ENCODE data around the gene BHLHE23. TPM values are rescaled to one million over a fixed set of nuclear protein-coding genes. Genes with fewer than 3 reads are reported as not detected.
A peak's percentile ranks its signal among the peaks of the same experiment; 100 is the strongest.

The BHLHE23 gene
- total RNA-seq, result 1.3 TPM

- DNase-seq (ENCODE audit: low read depth in 2 of 3, low spot score in 2 of 3), result peak in 2 of 3 donors; percentile 50 to 61
These were observed at the start of gene BHLHE23 for GRCh38 chr20:63006540-63007359. Gene BHLHE23 (minus strand): TSS chr20:63006964. CDS start chr20:63006774, 190 bp downstream.

DNA sequence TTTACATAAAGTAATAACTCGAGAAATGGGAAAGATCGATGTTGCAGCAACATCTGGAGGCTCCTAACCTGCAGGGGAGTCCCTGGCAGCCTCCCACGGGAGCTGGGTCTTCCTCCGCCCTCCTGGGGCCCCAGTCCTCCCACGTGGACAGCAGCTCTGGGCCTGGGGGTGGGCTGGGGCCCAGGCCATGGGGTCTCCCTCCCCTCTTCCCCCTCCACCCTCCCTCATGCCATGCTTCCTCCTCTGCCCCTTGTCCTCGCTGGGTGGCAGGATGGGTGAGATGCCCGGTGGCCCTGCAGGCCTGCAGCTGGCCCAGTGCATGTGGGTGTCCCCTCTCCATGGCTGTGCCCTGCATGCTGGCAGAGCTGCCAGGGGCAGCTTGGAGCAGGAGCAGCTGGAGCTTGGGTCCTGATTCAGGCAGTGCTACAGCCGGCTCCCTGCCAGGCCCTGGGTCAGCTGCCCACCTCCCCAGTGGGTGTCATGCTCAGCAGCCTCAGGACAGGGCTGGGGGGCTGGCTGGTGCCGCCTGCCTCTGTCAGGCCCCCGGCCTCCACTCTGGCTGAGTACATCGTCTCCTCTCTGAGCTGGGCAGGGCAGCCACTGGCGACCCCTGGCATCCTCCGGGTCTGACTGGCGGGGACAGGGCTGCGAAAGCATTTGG, 48.9 kb upstream of the BHLHE23 start:
- DNase-seq (ENCODE audit: low read depth in 2 of 3, low spot score in 2 of 3), result no peak

GRCh38 chr20:63054681-63055240, 48.0 kb upstream of the BHLHE23 start:
- DNase-seq (ENCODE audit: low read depth in 2 of 3, low spot score in 2 of 3), result no peak

DNA sequence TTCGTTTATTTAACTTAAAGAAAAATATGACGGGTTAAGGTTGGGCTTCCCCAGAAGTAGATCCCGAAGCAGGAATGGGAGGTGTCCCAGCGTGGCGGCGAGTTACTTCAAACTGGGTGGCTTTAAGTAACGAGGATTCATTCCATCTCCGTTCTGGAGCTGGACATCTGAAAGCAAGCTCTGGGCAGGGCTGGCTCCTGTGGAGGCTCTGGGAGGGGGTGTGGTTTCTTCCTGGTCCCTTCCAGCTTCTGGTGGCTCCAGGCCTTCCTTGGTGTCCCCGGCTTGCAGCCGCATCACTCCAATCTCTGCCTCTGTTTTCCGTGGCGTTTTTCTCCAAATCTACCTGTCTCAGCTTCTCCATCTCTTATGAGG, 47.3 kb upstream of the BHLHE23 start:
- DNase-seq (ENCODE audit: low read depth in 2 of 3, low spot score in 2 of 3), result no peak

DNA sequence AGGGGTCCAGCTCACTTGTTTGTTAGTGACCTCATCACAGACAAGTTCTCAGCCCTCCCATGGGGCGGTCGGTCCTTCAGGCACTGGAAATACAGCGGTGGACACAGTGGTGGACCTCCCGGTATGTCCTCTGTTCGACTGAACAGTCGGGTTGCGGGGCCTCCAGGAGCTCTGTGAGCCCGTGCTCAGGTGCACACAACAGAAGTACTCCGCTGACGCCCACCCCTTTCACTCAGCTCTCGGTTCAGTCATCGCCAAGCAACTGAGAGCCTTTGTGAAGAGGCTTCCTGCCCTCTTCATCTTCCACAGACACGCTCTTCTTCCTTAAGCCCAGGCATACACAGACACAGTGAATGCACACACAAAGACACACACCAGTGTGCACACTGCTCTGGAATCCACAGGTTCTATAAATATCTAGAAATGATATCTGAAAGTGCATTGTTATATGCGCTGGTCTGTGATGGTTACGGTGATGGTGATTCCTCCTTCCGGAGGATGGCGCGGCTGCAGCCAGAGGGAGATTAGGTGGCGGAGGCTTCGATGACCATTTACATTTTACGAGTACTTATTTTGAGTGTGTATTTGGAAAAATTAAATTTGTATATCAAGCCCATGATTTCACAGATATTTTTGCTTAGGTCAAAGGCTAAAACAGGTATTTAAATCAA, 46.8 kb upstream of the BHLHE23 start:
- no peak for DNase-seq (ENCODE audit: low read depth in 2 of 3, low spot score in 2 of 3)

DNA sequence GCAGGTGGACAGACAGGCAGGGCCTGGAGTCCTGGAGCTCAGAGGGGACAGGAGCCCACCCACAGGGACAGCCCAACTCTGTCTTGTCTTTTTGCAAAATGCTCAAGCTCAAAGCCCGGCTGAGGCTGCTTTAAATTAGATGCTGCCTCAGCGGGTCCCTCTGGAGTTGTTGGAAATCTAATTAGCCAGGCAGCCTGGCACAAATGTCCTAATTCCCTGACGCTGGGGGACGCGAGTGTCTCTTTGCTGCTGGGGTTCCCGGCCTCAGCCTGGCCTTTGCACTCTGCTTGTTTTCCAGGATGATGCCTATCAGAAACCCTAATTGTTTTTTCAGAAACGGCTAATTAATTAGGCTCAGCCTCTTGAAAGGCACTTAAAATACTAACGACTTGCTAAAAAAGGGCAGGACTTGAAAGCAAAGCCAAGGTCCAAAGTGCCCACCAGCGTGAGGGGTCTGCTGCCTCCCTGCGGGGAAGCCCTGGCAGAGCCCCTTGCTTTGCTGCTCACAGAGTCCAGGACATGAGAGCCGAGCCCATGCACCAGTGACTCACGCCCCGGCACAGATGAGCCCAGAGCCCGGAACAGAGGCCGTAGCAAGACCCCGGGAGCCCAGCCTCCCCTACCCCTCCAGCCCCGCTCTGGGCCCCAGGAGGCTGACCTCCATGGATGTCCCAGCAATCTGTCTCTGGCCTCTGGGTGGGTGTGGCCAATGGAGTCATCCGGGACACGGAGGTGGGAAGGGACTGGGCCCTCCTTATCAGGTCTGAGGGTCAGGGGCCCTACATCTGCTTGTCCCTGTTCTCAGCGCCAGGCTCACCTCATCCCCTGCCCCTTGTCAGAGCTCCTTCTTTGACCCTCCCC, 46.0 kb upstream of the BHLHE23 start:
- no peak for DNase-seq (ENCODE audit: low read depth in 2 of 3, low spot score in 2 of 3)

- no peak for DNase-seq (ENCODE audit: low read depth in 2 of 3, low spot score in 2 of 3)
These were observed 45.1 kb upstream of the BHLHE23 start for GRCh38 chr20:63051911-63052310.

GRCh38 chr20:63051186-63051860, 44.6 kb upstream of the BHLHE23 start:
- DNase-seq (ENCODE audit: low read depth in 2 of 3, low spot score in 2 of 3), result no peak

DNA sequence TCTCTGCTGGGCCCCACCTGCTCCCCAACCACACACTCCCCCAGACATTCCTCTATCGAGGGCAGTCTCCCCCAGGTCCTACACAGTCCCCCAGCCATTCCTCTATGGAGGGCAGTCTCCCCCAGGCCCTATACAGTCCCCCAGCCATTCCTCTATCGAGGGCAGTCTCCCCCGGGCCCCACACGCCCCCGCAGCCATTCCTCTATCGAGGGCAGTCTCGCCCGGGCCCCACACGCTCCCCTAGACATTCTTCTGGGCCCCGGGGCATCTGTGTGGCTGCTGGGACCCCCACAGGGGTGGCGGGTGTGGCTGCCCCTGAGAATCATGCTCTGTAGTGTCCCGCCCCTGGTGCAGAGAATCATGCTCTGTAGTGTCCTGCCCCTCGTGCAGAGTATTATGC, 43.6 kb upstream of the BHLHE23 start:
- no peak for DNase-seq (ENCODE audit: low read depth in 2 of 3, low spot score in 2 of 3)

- DNase-seq (ENCODE audit: low read depth in 2 of 3, low spot score in 2 of 3), result no peak
These were observed 42.9 kb upstream of the BHLHE23 start for GRCh38 chr20:63049561-63050221.

GRCh38 chr20:63049191-63049518, 42.4 kb upstream of the BHLHE23 start:
- DNase-seq (ENCODE audit: low read depth in 2 of 3, low spot score in 2 of 3), result no peak

- no peak for DNase-seq (ENCODE audit: low read depth in 2 of 3, low spot score in 2 of 3)
These were observed 41.9 kb upstream of the BHLHE23 start for GRCh38 chr20:63048516-63049190.

DNA sequence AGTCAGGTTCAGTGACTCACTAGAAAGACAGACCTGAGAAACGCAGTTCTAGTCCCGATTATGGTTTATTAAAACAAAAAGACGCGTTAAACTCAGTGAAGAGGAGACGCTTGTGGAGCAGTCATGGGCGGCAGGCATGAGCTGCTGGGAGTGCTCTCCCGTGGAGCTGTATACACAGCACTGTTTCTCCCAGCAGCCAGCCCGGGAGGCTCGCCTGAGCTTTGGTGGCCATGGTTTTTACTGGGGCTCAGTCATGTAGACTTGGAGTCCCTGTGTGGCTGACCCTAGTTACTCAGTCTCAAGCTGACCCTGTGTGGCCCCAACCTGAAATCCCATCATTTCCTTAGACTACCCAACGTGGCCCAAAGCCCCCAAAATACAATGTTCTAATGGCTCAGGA, 41.2 kb upstream of the BHLHE23 start:
- DNase-seq (ENCODE audit: low read depth in 2 of 3, low spot score in 2 of 3), result no peak

- DNase-seq (ENCODE audit: low read depth in 2 of 3, low spot score in 2 of 3), result no peak
These were observed 40.5 kb upstream of the BHLHE23 start for GRCh38 chr20:63047267-63047666.

DNA sequence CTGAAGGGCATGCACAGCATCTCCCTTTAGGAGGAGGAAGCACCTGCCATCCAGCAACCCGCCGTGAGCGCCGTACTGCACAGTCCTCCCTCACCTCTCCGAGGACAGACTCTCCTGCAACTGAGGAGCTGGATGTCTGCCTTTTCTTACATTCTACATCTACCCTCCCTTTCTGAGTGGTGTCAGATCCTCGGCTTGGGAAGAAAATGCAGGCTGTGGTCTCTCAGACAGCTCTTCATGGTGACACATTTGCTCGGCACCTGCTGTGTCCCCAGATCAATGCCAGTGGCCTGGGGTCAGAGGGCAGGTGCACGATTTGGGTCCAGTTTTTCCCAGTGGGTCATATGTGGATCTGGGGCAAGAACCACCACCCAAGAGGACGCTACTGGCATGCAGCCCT, 40.1 kb upstream of the BHLHE23 start:
- DNase-seq (ENCODE audit: low read depth in 2 of 3, low spot score in 2 of 3), result no peak

- no peak for DNase-seq (ENCODE audit: low read depth in 2 of 3, low spot score in 2 of 3)
These were observed 39.2 kb upstream of the BHLHE23 start for GRCh38 chr20:63045991-63046390.

- no peak for DNase-seq (ENCODE audit: low read depth in 2 of 3, low spot score in 2 of 3)
These were observed 38.6 kb upstream of the BHLHE23 start for GRCh38 chr20:63045401-63045800.

DNA sequence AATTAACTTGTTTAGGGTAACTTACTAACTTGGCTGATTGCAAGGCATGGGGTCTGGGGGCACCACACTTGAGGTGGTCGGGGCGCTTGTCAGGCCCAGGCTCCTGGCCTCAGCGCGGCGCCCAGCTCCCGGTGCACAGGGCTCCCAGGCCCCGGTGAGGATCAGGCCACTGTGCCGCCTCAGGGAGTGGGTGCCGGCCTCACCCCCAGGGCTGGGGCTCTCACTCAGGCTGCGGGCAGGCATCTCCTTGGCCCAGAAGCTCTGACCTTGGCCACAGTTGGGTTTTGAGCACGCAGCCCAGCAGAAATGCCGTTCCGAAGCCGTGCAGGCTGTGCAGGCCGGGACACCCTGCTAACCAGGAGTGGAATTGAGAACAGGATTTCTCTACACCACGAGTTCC, 37.8 kb upstream of the BHLHE23 start:
- DNase-seq (ENCODE audit: low read depth in 2 of 3, low spot score in 2 of 3), result no peak

GRCh38 chr20:63044204-63044600, 37.4 kb upstream of the BHLHE23 start:
- DNase-seq (ENCODE audit: low read depth in 2 of 3, low spot score in 2 of 3), result no peak
